Neural progenitor cell (in vitro differentiated cells): Measurements from ENCODE around the gene H2AZ2.

Source experiments
- CTCF ChIP-seq: fragments of 200-600 bp; sonication (generic); IDR thresholded peaks from 2 replicates; pipeline ENCODE4 v1.5.1; 2017; ENCODE audit warnings: antibody characterized with exemption, mild to moderate bottlenecking
- EZH2 ChIP-seq: fragments of 200-600 bp; sonication (generic); IDR thresholded peaks from 2 replicates; pipeline ENCODE4 v1.6.1; 2017; ENCODE audit warnings: antibody characterized with exemption, mild to moderate bottlenecking, moderate library complexity

- TF ChIP-seq CTCF (no peak), EZH2 (no peak)
Measured at GRCh38 chr7:44852590-44852989, 4.7 kb upstream of the H2AZ2 start.
